Neutrophil (primary cell): ENCODE results near the gene ITGB3BP.

Experiments
- H3K27ac ChIP-seq: fragments of 200-600 bp; sonication (generic); 2 replicates; pipeline ENCODE4 v1.5.1; 2016; ENCODE audit warnings: mild to moderate bottlenecking, moderate library complexity
- H3K27me3 ChIP-seq: fragments of 200-600 bp; sonication (generic); 2 replicates; pipeline ENCODE4 v1.6.0; 2016; ENCODE audit warnings: mild to moderate bottlenecking
- H3K36me3 ChIP-seq: fragments of 200-600 bp; sonication (generic); 2 replicates; pipeline ENCODE4 v1.5.1; 2017
- H3K4me1 ChIP-seq, 2 experiments: fragments of 200-600 bp in 1 of 2; sonication (generic) in 1 of 2; 1 replicate in 1 of 2; 2 replicates in 1 of 2; pipeline versions ENCODE4 v1.5.1 to v1.6.1; 2013 to 2016; ENCODE audit warnings: low read depth in 1 of 2, low read length in 1 of 2, mild to moderate bottlenecking in 1 of 2, moderate library complexity in 1 of 2; ENCODE audit not compliant: control insufficient read depth in 1 of 2, insufficient read depth in 1 of 2
- H3K4me3 ChIP-seq, 2 experiments: fragments of 200-600 bp in 1 of 2; sonication (generic) in 1 of 2; 1 replicate in 1 of 2; 2 replicates in 1 of 2; pipeline ENCODE4 v1.5.1; 2013 to 2016; ENCODE audit warnings: low read depth in 1 of 2, low read length in 1 of 2, mild to moderate bottlenecking in 1 of 2, moderate library complexity in 1 of 2
- H3K9me3 ChIP-seq: fragments of 200-600 bp; sonication (generic); 2 replicates; pipeline ENCODE4 v1.5.1; 2016
- CTCF ChIP-seq: fragments of 200-600 bp; sonication (generic); IDR thresholded peaks from 2 replicates; pipeline ENCODE4 v1.5.1; 2016; ENCODE audit warnings: antibody characterized with exemption

ITGB3BP gene

DNA sequence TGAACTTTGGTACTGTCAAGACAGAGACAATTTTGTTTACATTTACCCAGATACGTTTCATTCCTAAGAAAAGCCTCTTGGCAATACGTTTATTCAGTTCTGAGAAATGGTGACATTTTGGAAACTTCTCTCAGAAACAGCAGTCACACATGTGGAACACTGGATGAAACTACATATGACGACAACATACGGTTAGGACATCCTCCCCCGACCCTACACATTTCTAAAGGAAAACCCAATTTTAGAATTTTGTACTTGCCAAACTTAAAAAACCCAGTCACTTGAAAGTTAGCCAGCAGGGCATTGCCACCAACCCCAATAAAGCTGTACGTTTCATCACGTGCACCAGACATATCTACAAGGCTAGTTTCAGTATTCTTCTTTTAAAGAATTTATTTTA lies 56.8 kb downstream of the ITGB3BP start:
- Histone ChIP-seq H3K4me1 (peaks cover 45 to 50% of the 10 kb centered on the region in 2 experiments), H3K27me3 (no peaks in the 10 kb centered on the region), H3K4me3 (no peak overlapping the region), H3K27ac (peak overlapping the region; percentile 57), H3K36me3 (no peaks in the 10 kb centered on the region), H3K9me3 (no peaks in the 10 kb centered on the region)
- no peak for TF ChIP-seq CTCF

- no peak for TF ChIP-seq CTCF
- Histone ChIP-seq H3K4me1 (peaks cover 45 to 50% of the 10 kb centered on the region in 2 experiments), H3K27me3 (no peaks in the 10 kb centered on the region), H3K9me3 (no peaks in the 10 kb centered on the region), H3K4me3 (peak overlapping the region; percentile 5 to 43), H3K27ac (peak overlapping the region; percentile 82), H3K36me3 (no peaks in the 10 kb centered on the region)
Measured at GRCh38 chr1:63463248-63463647, 59.8 kb downstream of the ITGB3BP start.

DNA sequence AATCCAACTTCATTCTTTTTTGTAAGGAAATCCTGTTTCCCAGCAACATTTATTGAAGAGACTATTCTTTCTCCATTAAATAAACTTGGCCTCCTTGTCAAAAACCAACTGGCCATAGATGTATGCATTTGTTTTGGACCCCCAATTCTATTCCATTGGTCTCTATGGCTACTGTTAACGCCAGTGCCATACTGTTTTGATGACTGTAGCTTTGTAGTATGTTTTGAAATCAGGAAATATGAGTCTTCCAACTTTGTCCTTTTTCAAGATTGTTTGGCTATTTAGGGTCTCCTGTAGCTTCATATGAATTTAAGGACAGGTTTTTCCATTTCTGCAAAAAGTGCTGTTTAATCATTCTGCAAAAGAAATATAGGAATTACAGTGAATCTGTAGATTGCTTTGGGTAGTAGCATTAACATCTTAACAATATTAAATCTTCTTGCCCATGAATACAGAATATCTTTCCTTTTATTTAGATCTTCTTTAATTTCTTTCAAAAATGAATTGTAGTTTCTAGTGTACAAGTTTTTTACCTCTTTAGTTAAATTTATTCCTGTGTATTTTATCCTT lies 61.3 kb downstream of the ITGB3BP start:
- Histone ChIP-seq H3K4me1 (peaks cover 34 to 36% of the 10 kb centered on the region in 2 experiments), H3K9me3 (no peaks in the 10 kb centered on the region), H3K36me3 (no peaks in the 10 kb centered on the region), H3K27me3 (no peaks in the 10 kb centered on the region), H3K4me3 (no peak overlapping the region), H3K27ac (no peak overlapping the region)
- TF ChIP-seq CTCF = no peak

DNA sequence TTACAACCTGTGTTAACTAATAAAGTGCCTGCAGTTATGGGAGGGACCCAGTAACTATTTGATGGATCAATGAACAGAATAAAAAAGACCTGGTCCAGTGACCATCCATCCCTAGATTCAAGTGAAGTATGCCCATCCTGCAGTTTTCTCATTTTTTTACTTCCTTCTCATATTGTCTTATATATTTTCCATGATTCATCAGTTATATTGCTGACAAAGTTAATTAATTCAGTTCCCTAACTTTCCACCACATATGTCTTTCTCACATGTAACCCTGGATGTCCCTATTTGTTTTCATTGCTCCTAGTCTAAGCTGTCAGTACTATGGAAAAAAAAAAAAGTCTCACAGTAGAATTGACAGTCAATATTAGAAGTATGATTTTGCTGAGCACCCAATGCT lies 64.3 kb downstream of the ITGB3BP start:
- Histone ChIP-seq H3K27ac (no peak overlapping the region), H3K4me1 (peaks cover 14 to 15% of the 10 kb centered on the region in 2 experiments), H3K4me3 (no peak overlapping the region), H3K36me3 (no peaks in the 10 kb centered on the region), H3K9me3 (no peaks in the 10 kb centered on the region), H3K27me3 (no peaks in the 10 kb centered on the region)
- TF ChIP-seq CTCF = no peak

DNA sequence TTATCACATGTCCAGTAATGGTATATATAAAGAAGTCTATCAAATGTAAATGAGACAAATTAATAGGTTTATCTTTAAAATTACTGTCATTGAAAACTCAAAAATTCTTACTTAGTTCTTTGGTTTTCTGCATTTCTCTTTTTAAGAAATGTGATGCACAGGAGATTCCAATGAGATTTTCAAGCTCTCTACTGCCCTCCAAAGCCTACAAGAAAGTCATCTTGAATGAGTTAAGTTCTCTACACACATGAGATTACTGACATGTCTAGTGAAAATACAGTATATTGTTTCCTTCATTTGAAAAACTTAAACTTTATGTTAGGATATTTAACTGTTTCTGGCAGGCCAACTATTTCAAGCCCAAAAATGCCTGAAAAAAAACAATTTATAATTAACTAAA lies 68.8 kb downstream of the ITGB3BP start:
- no peak overlapping the region for H3K27ac ChIP-seq
- no peaks in the 10 kb centered on the region for H3K4me1 ChIP-seq
- H3K36me3 ChIP-seq = no peaks in the 10 kb centered on the region
- no peaks in the 10 kb centered on the region for H3K9me3 ChIP-seq
- no peak overlapping the region for H3K4me3 ChIP-seq
- H3K27me3 ChIP-seq = no peaks in the 10 kb centered on the region
- TF ChIP-seq CTCF = no peak

DNA sequence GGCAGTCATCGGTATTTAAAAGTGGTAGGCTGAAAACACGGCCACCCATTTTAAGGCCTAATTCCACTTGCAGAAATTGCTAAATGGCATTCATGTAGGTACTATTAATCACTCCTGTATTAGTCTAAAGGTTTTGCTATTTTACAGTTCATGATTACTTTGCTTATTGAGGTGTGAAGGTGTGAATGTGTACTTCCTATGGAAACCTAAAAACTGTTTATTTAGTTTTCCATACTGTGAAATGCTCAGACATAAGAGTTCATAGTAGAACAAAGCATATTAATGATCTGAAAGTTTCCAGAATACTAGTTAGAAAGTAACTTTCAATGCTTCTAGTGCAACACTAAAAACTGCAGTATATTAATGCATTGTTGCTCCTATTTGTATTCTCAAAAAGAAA lies 69.8 kb downstream of the ITGB3BP start:
- Histone ChIP-seq H3K9me3 (no peaks in the 10 kb centered on the region), H3K36me3 (no peaks in the 10 kb centered on the region), H3K27ac (no peak overlapping the region), H3K27me3 (no peaks in the 10 kb centered on the region), H3K4me1 (no peaks in the 10 kb centered on the region), H3K4me3 (no peak overlapping the region)
- no peak for TF ChIP-seq CTCF
